DMS153 (cell line): ENCODE data around the gene SLC36A1.
"Not testable (repeated sequence)": the region's sequence is repeated elsewhere in the genome, so short reads cannot be mapped to it uniquely, and the experiment has no call there.

Experiments used
- DNase-seq: peaks from one replicate; lab custom pipeline; 2025; lab: John Stamatoyannopoulos, UW

Gene SLC36A1

GRCh38 chr5:151483647-151484046 lies 36.2 kb downstream of the SLC36A1 start:
- no peak for DNase-seq

GRCh38 chr5:151487544-151487943 lies 40.1 kb downstream of the SLC36A1 start:
- no peak for DNase-seq

- no peak for DNase-seq
These were observed 43.2 kb downstream of the SLC36A1 start for GRCh38 chr5:151490627-151491026.

- no peak for DNase-seq
These were observed 43.7 kb downstream of the SLC36A1 start for GRCh38 chr5:151491062-151491461.

GRCh38 chr5:151492729-151493128 lies 45.3 kb downstream of the SLC36A1 start:
- no peak for DNase-seq

GRCh38 chr5:151493665-151494064 lies 46.3 kb downstream of the SLC36A1 start:
- DNase-seq, result no peak

GRCh38 chr5:151495320-151495719 lies 47.9 kb downstream of the SLC36A1 start:
- DNase-seq, result no peak

GRCh38 chr5:151496041-151496484 lies 48.7 kb downstream of the SLC36A1 start:
- DNase-seq, result no peak

- no peak for DNase-seq
These were observed 50.1 kb downstream of the SLC36A1 start for GRCh38 chr5:151497391-151498002.

GRCh38 chr5:151498395-151499155 lies 51.2 kb downstream of the SLC36A1 start:
- DNase-seq, result no peak

- DNase-seq, result no peak
These were observed 52.2 kb downstream of the SLC36A1 start for GRCh38 chr5:151499501-151500035.

- no peak for DNase-seq
These were observed 56.6 kb downstream of the SLC36A1 start for GRCh38 chr5:151504006-151504405.

- DNase-seq, result not testable (repeated sequence)
These were observed 60.9 kb downstream of the SLC36A1 start for GRCh38 chr5:151508308-151508707.

GRCh38 chr5:151509231-151509630 lies 61.8 kb downstream of the SLC36A1 start:
- DNase-seq, result no peak

GRCh38 chr5:151509836-151510235 lies 62.4 kb downstream of the SLC36A1 start:
- DNase-seq, result no peak

GRCh38 chr5:151517122-151517920 lies 69.9 kb downstream of the SLC36A1 start:
- no peak for DNase-seq

GRCh38 chr5:151520294-151520693 lies 72.9 kb downstream of the SLC36A1 start:
- DNase-seq, result no peak

- no peak for DNase-seq
These were observed 74.8 kb downstream of the SLC36A1 start for GRCh38 chr5:151522226-151522625.

- peak; percentile 4 for DNase-seq
These were observed 75.9 kb downstream of the SLC36A1 start for GRCh38 chr5:151523335-151523734.

GRCh38 chr5:151528153-151528552 lies 80.8 kb downstream of the SLC36A1 start:
- no peak for DNase-seq

- no peak for DNase-seq
These were observed 81.6 kb downstream of the SLC36A1 start for GRCh38 chr5:151528996-151529395.

- no peak for DNase-seq
These were observed 84.2 kb downstream of the SLC36A1 start for GRCh38 chr5:151531581-151531980.
